SK-N-SH treated with all-trans-retinoic acid at 6 μM for 48 hours (cell line): ENCODE measurements around the gene LAMA2.

Experiments
- ARNTL ChIP-seq: fragments of 450-650 bp; formaldehyde crosslinking; IDR thresholded peaks from 2 replicates; pipeline ENCODE4 v1.5.0; 2020; ENCODE audit warnings: low read depth, mild to moderate bottlenecking, moderate library complexity, borderline replicate concordance
- RARB ChIP-seq: fragments of 250-450 bp; sonication (Bioruptor Pico); IDR thresholded peaks from 2 replicates; pipeline ENCODE4 v1.8.0; 2021; ENCODE audit warnings: mild to moderate bottlenecking, moderate library complexity
- ZFP30 ChIP-seq: fragments of 450-650 bp; formaldehyde crosslinking; IDR thresholded peaks from 2 replicates; pipeline ENCODE4 v1.5.0; 2022; ENCODE audit warnings: mild to moderate bottlenecking, moderate library complexity
- ZNF565 ChIP-seq: fragments of 450-650 bp; formaldehyde crosslinking; conservative IDR thresholded peaks from 2 replicates; pipeline ENCODE4 v1.5.0; 2020; ENCODE audit warnings: low read depth, mild to moderate bottlenecking, moderate library complexity

DNA sequence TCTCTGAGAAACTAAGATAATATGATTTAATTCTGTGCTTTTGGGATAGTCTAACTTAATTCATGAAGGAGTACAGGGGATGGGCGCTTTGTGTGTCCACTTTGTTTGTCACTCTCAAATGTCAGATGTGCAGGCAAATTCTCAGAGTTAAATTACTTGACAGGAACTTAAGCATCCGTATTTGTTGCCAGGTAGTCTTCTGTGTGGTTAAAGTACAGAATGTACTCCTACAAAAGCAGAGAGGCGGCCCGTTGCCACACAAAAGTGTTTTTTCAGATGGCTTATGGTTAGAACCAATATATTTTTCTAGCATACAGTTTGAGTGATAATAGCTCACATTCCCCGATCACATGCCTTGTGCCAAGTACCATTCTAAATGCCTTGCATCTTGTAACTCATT is 234.4 kb downstream of the LAMA2 start:
- TF ChIP-seq ZFP30 (CRISPR knock-in tag) (no peak), ARNTL (CRISPR knock-in tag) (no peak), RARB (no peak), ZNF565 (CRISPR knock-in tag) (no peak)
